Stimulated activated CD8-positive, alpha-beta memory T cell treated with anti-CD3 and anti-CD28 coated beads, Interleukin-15, amount 100 ng/mL, for 1 hour (primary cell): ENCODE data around the gene DCLRE1C.
"Not testable (repeated sequence)": the region's sequence is repeated elsewhere in the genome, so short reads cannot be mapped to it uniquely, and the experiment has no call there.

ENCODE experiments used
- DNase-seq: peaks from one replicate; pipeline ENCODE4 v3.0.0-alpha.2; 2020; ENCODE audit warnings: low read depth

DCLRE1C gene

DNA sequence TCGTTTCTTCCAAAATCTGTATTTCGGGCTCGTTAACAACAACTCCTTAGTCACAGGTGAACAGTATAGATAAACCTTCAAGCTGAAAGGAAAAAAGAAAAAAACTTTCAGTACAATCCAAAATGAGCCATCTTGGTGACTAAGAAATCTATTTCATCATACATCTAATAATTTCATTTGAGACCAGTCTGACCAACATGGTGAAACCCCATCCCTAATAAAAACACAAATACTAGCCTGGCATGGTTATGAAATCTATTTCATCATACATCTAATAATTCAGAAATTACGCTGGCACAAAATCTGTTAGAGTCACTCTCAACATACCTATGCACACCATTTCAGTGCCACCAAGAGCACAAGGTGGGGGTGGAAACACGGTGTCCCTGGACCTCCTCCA is 8.8 kb downstream of the DCLRE1C start:
- no peak for DNase-seq

DNA sequence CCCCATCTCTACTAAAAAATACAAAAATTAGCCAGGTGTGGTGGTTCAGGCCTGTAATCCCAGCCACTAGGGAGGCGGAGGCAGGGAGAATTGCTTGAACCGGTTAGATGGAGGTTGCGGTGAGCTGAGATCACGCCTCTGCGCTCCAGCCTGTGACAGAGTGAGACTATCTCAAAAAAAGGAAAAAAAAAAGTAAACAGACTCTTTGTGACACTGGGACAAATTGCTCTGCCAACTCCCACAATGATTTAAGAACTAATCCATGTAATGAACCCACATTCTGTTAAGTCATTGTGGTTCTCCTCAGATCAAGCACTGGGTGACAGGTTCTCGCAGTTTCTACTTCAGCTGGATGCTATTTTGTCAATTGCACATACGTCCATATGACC is 11.0 kb downstream of the DCLRE1C start:
- not testable (repeated sequence) for DNase-seq

DNA sequence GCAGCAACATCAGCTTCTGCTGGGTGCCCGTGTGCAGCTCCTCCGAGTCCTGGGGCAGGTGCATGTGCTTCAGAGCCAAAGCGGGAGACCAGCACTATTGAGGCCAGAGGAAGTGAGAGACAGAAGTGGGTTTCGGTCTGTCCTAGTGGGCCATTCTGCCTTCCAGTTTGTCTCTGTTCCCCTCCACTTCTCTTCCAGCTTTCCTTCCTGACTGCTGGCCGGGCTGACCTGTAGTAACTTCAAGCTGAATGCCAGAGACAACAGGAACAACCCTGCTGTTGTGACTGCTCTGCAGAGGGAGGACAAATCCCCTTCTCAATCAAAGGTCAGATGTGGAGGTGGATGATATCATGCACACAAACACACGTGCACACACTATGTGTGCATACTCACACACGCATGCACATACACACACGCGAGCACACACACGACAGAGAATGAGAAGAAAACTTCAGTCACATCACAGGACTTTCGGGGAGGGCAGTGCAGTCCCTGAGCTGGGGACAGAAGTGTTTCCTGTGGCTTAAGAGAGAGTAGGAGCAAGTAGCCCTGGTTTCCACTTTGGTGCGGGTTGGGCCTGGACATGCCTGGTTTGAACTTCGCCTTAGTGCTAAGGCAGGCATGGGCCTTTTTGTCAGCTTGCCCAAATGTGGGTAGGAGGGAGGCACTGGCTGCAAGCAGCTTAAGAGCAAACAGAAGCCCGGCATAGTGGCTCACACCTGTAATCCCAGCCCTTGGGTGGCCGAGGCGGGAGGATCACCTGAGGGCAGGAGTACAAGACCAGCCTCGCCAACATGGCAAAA is 11.5 kb downstream of the DCLRE1C start:
- not testable (repeated sequence) for DNase-seq

- DNase-seq, result not testable (repeated sequence)
Observed at GRCh38 chr10:14938971-14939370, 14.9 kb downstream of the DCLRE1C start.

DNA sequence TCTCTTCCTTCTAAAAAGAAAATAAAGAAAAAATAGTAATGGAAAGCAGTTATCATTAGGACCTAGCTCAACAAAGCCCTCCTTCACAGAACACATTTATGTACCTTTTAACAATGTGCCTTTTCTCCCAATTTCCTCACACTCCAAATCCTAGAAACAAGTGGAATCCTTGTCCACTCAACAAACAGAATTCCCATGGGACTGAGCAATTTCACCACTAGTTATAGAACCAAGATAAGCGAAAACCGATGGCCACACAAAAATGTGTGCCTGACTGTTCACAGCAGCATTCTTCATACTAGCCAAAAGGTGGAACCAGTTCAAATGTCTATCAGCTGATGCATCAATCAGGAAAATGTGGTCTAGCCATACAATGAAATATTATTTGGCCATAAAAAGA is 17.3 kb downstream of the DCLRE1C start:
- no peak for DNase-seq

- no peak for DNase-seq
Observed at GRCh38 chr10:14930610-14931009, 23.3 kb downstream of the DCLRE1C start.

DNA sequence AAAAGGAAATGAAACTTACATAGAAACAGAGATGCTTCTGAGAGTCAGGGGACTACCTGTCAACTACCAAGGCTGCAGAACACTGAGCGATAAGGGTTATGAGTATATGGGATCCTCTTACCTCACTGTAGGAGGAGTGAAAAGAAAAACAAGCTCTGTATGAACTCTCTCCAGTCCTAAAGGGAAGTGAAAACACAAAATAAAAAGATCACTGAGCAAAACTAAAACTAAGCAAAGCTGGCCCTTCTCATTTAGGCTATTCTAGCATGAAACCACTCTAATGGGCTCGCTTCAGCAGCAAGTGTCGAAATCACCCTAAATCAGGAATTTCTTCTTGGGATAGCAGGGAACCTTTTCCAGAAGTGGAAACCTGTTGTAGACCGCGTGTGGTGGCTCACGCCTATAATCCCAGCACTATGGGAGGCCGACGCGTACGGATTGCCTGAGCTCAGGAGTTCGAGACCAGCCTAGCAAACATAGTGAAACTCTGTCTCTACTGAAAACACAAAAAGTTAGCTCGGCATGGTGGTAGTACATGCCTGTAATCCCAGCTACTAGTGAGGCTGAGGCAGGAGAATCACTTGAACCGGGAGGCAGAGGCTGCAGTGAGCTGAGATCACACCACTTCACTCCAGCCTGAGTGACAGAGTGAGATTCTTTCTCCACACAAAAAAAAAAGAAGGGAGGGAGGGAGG is 27.0 kb downstream of the DCLRE1C start:
- DNase-seq, result no peak

DNA sequence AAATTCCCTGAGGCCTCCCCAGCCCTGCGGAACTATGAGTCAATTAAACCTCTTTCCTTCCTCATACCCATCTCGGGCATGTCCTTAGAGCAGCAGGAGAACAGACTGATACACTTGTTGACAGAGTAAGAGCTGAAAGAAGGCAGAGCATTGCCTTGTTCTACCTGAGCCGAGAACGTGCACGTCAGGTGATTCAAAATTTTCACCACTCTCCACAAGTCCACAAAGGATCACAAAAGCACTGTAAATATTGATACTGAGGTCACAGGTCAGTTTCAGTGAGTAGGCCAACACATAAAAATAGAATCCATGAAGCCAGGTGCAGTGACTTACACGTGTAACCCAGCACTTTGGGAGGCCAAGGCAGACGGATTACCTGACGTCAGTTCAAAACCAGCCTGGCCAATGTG is 27.8 kb downstream of the DCLRE1C start:
- no peak for DNase-seq

GRCh38 chr10:14925268-14925667 is 28.6 kb downstream of the DCLRE1C start:
- no peak for DNase-seq

DNA sequence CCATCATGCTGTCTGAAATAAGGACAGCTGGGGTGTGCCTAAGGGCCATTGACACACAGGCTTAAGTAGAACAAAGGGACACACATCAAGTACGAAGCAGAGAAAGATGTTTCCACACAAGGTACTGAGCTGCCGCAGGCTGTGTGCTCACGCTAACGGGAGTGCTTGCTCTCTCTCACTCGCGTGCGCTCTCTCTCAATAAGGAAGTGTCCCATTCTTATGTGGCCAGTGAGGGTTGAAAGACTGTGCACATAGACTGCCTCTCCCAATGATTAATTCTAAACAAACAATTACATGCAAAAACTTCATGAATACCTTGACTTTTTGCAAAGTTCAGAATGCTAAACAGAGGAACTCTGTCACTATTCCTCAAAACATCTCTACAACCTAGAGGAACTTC is 29.9 kb downstream of the DCLRE1C start:
- no peak for DNase-seq

DNA sequence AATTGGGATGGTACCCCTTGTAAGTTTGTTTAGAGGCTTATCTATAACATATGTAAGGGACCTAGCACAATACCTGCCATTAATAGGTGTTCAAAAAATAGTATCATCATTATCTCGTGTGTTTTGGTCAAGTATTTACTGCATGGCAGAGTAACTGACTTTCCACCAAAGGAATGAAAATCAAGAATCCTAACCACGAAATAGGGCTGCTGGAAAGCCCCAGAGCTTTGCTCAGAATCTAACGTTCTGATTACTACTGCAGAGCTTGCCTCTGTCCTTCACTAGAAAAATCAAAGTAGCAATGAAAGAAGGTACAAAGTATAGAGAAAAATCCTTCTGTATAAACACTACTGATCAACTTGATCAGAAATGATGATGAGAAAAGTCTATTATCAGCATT is 34.9 kb downstream of the DCLRE1C start:
- no peak for DNase-seq

- no peak for DNase-seq
Observed at GRCh38 chr10:14917827-14918226, 36.1 kb downstream of the DCLRE1C start.

GRCh38 chr10:14916600-14916999 is 37.3 kb downstream of the DCLRE1C start:
- no peak for DNase-seq

DNA sequence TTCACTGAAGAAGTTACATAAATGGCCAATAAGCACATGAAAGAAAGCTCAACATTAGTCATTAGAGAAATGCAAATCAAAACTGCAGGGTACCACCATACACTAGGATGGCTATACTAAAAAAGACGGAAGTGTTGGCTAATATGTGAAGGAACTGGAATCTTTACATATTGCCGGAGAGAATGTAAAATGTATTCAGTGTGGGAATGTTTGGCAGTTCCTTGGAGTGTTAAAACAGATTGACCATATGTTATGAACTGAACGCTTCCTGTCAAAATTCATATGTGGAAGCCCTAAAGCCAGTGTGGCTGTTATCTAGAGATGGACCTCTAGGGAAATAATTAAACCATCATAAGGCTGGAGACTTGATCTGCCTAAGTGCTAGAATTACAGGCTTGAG is 42.1 kb downstream of the DCLRE1C start:
- no peak for DNase-seq

- no peak for DNase-seq
Observed at GRCh38 chr10:14910953-14911352, 42.9 kb downstream of the DCLRE1C start.

DNA sequence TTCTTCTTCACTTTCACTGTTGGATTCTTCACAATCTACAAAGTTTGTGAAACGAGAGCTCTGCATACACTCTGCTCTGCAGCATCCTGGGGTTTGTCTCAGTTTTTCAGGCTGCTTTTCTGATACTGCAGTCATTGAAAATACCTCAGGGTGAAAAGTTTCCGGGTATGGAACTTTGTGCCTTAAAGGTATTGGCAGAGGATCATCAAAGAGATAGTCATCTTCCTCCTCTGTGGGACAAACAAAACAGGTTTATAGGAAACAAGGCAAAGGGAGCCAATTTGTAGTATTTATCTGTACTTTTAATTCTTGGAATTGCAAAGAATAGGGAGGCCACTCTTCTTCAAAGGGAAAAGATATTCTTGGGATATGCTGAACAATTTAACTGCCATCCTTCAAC is 44.8 kb downstream of the DCLRE1C start:
- no peak for DNase-seq

DNA sequence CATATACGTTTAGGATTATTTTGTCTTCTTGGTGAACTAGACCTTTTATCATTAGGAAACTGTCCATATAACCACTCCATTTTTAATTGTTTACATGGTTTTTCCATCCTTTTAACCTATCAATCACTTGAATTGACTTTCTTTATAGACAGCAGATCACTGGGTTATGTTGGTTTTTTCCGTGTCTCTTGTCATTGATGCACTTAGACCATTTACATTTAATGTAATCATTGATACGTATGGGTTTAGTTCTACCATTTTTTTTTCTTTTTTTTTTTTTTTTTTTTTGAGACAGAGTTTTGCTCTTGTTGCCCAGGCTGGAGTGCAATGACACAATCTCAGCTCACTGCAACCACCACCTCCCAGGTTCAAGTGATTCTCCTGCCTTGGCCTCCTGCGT is 46.3 kb downstream of the DCLRE1C start:
- not testable (repeated sequence) for DNase-seq

GRCh38 chr10:14906765-14907164 is 47.1 kb downstream of the DCLRE1C start:
- no peak for DNase-seq

- DNase-seq, result no peak
Observed at GRCh38 chr10:14905890-14906289, 48.0 kb downstream of the DCLRE1C start.

DNA sequence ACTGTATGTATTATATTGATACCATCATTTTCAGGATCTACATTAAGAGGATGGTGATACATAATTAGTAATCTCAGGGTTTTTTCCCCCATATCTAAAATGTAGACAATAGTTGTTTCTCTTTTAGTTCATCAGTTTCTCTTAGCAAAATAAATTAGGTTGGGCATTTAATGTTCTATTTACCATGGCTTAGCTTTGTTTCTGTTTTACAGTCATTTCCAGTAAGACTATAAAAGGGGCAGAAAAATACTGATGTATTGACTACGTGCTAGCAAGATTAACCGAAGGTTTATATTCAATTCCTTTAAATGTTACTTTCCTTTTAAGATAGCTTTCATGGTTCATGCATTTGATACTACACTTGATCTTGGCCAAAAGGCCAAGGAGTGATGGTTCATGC is 49.0 kb downstream of the DCLRE1C start:
- DNase-seq, result no peak

GRCh38 chr10:14904316-14904732 is 49.6 kb downstream of the DCLRE1C start:
- DNase-seq, result no peak

GRCh38 chr10:14891151-14891550 is 62.7 kb downstream of the DCLRE1C start:
- DNase-seq, result no peak

GRCh38 chr10:14889318-14889717 is 64.6 kb downstream of the DCLRE1C start:
- no peak for DNase-seq

DNA sequence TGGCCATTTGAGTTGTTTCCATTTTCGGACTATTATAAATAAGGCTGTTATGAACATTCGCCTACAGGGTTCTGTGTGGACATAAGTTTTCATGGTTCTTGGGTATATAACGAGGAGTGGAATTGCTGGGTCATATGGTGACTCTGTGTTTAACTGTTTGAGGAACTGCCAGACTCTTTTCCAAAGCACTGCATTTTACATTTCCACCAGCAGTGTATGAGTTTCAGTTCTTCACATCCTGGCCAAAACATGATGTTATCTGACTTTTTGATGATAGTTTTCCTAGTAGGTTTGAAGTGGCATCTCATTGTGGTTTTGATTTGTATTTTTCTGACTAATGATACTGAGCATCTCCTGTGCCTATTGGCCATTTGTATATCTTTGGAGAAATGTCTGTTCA is 69.8 kb downstream of the DCLRE1C start:
- DNase-seq, result no peak
